Measurements from ENCODE around the gene STX18. TPM values are rescaled to one million over a fixed set of nuclear protein-coding genes. Genes with fewer than 3 reads are reported as not detected.

The STX18 gene
- total and polyA plus RNA-seq, 2 of the 13 experiments (the other 11 are each of a cell fraction or from before 2014, with no cell fraction given), result 23.9 to 37.1 TPM

GRCh38 chr4:4470208-4470607 is 71.6 kb downstream of the STX18 start:
- Histone ChIP-seq H3K79me2 (ENCODE audit: insufficient read depth, low read length) (peaks cover 5% of the 10 kb centered on the region), H3K4me1 (ENCODE audit: insufficient read depth, low read length) (peaks cover 55% of the 10 kb centered on the region), H3K27ac (ENCODE audit: extremely low read length, insufficient read depth, low read length) (peak overlapping the region; percentile 68), H3K9ac (ENCODE audit: insufficient read depth, low read depth, low read length) (no peak overlapping the region), H3K36me3 (replicated peaks in 1 of 2; ENCODE audit: control insufficient read depth in 1 of 2, insufficient read depth in 2 of 2, low read length in 2 of 2) (peaks cover 15 to 48% of the 10 kb centered on the region in 2 experiments), H3K4me3 (replicated peaks in 1 of 3; ENCODE audit: insufficient read depth in 1 of 3, low read depth in 2 of 3, low read length in 3 of 3) (no peak overlapping the region), H2AFZ (ENCODE audit: low read length) (no peak overlapping the region), H3K4me2 (ENCODE audit: low read depth, low read length) (no peak overlapping the region), H4K20me1 (ENCODE audit: insufficient read depth, low read length) (no peaks in the 10 kb centered on the region), H3K27me3 (ENCODE audit: control insufficient read depth in 1 of 2, insufficient read depth in 2 of 2, low read length in 2 of 2) (no peaks in the 10 kb centered on the region), H3K9me3 (ENCODE audit: low read length) (no peaks in the 10 kb centered on the region)
- FAIRE-seq (no peak), DNase-seq (ENCODE audit: low spot score) (no peak), ATAC-seq (no peak)
- 78% methylated on average over 3 of the region's 3 CpGs for WGBS (ENCODE audit: low lambda C conversion rate)
- BruUV-seq (replicated peaks), result no TSS peak
- ChIA-PET CTCF (ENCODE audit: low intra/inter-chr PET ratio, low total read pairs) (no interaction called here), POLR2A (no interaction called here)
- in situ Hi-C loops (cut with HindIII; ENCODE audit: extremely low pct_ligation_motif_present, low pct_unique_long_range_greater_than_20kb) (no loop called here), intact Hi-C loops (cut with micrococcal nuclease; ENCODE audit: unreplicated experiment) (no loop called here)
- TF ChIP-seq GPN1 (CRISPR knock-in tag; IDR thresholded peaks at IDR 0.05; ENCODE audit: borderline replicate concordance), result no peak
- peak; percentile 23; the same call in 1 of the 2 replicates for TF ChIP-seq PAXIP1 (CRISPR knock-in tag; conservative IDR thresholded peaks at IDR 0.05)
- no peak for TF ChIP-seq ZNF792 (CRISPR knock-in tag; IDR thresholded peaks at IDR 0.05)
- TF ChIP-seq, protein P1, sequence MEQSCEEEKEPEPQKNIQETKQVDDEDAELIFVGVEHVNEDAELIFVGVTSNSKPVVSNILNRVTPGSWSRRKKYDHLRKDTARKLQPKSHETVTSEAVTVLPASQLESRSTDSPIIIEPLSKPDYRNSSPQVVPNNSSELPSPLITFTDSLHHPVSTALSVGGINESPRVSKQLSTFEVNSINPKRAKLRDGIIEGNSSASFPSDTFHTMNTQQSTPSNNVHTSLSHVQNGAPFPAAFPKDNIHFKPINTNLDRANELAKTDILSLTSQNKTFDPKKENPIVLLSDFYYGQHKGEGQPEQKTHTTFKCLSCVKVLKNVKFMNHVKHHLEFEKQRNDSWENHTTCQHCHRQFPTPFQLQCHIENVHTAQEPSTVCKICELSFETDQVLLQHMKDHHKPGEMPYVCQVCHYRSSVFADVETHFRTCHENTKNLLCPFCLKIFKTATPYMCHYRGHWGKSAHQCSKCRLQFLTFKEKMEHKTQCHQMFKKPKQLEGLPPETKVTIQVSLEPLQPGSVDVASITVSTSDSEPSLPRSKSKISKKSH (CRISPR knock-in tag; IDR thresholded peaks at IDR 0.05; ENCODE audit: borderline replicate concordance), result no peak
- TF ChIP-seq MNT (IDR thresholded peaks at IDR 0.05), result no peak
- TF ChIP-seq PRDM4 (CRISPR knock-in tag; IDR thresholded peaks at IDR 0.05; ENCODE audit: borderline replicate concordance), result no peak
- no peak for TF ChIP-seq ZNF18 (CRISPR knock-in tag; IDR thresholded peaks at IDR 0.05; ENCODE audit: insufficient replicate concordance)
- no peak for TF ChIP-seq GATA4 (IDR thresholded peaks at IDR 0.05; ENCODE audit: borderline replicate concordance, low read depth)
- no peak for TF ChIP-seq ZBTB3 (CRISPR knock-in tag; IDR thresholded peaks at IDR 0.05; ENCODE audit: borderline replicate concordance, low read depth)
- no peak for TF ChIP-seq PHF5A (CRISPR knock-in tag; IDR thresholded peaks at IDR 0.05; ENCODE audit: low read depth, unreplicated experiment)
- TF ChIP-seq FOXK2 (IDR thresholded peaks at IDR 0.05), result no peak
- TF ChIP-seq NR2F6 (IDR thresholded peaks at IDR 0.05), result peak; percentile 44; the same call in 1 of the 2 replicates
- TF ChIP-seq NR2F6 (CRISPR knock-in tag; IDR thresholded peaks at IDR 0.05), result 0 out of 2 replicates have a peak, but pooled peaks have one; percentile 35
- no peak for TF ChIP-seq MAF1 (CRISPR knock-in tag; IDR thresholded peaks at IDR 0.05; ENCODE audit: borderline replicate concordance)

Data from HepG2 (cell line).